ENCODE results near the gene INHBC. TPM values are rescaled to one million over a fixed set of nuclear protein-coding genes. Genes with fewer than 3 reads are reported as not detected.

Gene INHBC
- total RNA-seq, 1 experiment from 2014 or later: 0.20 TPM

DNA sequence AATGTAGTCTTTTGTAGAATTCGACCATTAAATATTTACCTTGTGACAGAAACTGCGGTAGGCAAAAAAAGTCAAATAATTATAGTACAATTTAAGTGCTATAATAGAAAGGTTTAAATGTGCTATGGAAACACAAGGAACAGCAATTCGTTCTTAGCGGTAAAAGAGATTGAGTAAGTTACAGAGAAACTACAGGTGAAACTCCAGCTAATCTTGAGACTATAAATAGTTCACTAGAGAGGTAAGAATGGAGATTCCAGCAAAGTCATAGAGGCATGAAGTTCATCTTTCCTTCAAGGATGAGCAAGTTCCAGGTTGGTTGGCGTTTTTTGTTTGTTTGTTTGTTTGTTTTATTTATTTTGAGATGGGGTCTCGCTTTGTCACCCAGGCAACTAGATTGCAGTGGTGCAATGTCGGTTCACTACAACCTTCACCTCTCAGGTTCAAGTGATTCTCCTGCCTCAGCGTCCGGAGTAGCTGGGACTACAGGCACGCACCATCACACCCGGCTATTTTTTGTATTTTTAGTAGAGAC, 2.9 kb upstream of the INHBC start:
- H3K27ac ChIP-seq (ENCODE audit: low read depth, low read length): peak overlapping the region; percentile 75; the same call in 1 of the 2 replicates
- no peak overlapping the region for H2AFZ ChIP-seq (ENCODE audit: low read depth, low read length, poor library complexity, severe bottlenecking)
- CTCF ChIA-PET: no interaction called here
- H3K36me3 ChIP-seq (ENCODE audit: control insufficient read depth in 1 of 2, insufficient read depth in 2 of 2, low read length in 2 of 2): no peaks in the 10 kb centered on the region
- H3K79me2 ChIP-seq (ENCODE audit: insufficient read depth, low read length): peaks cover 18% of the 10 kb centered on the region
- H3K4me1 ChIP-seq (ENCODE audit: control insufficient read depth in 1 of 2, insufficient read depth in 2 of 2, low read length in 2 of 2): peaks cover 4 to 19% of the 10 kb centered on the region in 2 experiments; a peak in 3 of 4 replicates
- no peaks in the 10 kb centered on the region for H3K9me2 ChIP-seq (ENCODE audit: insufficient read depth)
- H4K20me1 ChIP-seq (ENCODE audit: insufficient read depth): no peaks in the 10 kb centered on the region
- TF ChIP-seq ZNF274 (IDR thresholded peaks at IDR 0.05; ENCODE audit: low read depth, low read length) (no peak), ZFX (IDR thresholded peaks at IDR 0.05) (no peak), ELF1 (IDR thresholded peaks at IDR 0.05; ENCODE audit: borderline replicate concordance, low read depth) (no peak), TCF7L2 (IDR thresholded peaks at IDR 0.05; ENCODE audit: borderline replicate concordance, extremely low read depth, insufficient read depth, insufficient read length) (no peak), EZH2phosphoT487 (IDR thresholded peaks at IDR 0.05; ENCODE audit: borderline replicate concordance) (no peak), EGR1 (IDR thresholded peaks at IDR 0.05; ENCODE audit: low read depth) (no peak), POLR2A (IDR thresholded peaks at IDR 0.05; ENCODE audit: borderline replicate concordance, extremely low read depth, insufficient read depth, insufficient read length) (no peak)
- TF ChIP-seq, protein P1, sequence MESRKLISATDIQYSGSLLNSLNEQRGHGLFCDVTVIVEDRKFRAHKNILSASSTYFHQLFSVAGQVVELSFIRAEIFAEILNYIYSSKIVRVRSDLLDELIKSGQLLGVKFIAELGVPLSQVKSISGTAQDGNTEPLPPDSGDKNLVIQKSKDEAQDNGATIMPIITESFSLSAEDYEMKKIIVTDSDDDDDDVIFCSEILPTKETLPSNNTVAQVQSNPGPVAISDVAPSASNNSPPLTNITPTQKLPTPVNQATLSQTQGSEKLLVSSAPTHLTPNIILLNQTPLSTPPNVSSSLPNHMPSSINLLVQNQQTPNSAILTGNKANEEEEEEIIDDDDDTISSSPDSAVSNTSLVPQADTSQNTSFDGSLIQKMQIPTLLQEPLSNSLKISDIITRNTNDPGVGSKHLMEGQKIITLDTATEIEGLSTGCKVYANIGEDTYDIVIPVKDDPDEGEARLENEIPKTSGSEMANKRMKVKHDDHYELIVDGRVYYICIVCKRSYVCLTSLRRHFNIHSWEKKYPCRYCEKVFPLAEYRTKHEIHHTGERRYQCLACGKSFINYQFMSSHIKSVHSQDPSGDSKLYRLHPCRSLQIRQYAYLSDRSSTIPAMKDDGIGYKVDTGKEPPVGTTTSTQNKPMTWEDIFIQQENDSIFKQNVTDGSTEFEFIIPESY (IDR thresholded peaks at IDR 0.05; ENCODE audit: extremely low read depth, insufficient replicate concordance, low read length): no peak
- TF ChIP-seq, protein P2, sequence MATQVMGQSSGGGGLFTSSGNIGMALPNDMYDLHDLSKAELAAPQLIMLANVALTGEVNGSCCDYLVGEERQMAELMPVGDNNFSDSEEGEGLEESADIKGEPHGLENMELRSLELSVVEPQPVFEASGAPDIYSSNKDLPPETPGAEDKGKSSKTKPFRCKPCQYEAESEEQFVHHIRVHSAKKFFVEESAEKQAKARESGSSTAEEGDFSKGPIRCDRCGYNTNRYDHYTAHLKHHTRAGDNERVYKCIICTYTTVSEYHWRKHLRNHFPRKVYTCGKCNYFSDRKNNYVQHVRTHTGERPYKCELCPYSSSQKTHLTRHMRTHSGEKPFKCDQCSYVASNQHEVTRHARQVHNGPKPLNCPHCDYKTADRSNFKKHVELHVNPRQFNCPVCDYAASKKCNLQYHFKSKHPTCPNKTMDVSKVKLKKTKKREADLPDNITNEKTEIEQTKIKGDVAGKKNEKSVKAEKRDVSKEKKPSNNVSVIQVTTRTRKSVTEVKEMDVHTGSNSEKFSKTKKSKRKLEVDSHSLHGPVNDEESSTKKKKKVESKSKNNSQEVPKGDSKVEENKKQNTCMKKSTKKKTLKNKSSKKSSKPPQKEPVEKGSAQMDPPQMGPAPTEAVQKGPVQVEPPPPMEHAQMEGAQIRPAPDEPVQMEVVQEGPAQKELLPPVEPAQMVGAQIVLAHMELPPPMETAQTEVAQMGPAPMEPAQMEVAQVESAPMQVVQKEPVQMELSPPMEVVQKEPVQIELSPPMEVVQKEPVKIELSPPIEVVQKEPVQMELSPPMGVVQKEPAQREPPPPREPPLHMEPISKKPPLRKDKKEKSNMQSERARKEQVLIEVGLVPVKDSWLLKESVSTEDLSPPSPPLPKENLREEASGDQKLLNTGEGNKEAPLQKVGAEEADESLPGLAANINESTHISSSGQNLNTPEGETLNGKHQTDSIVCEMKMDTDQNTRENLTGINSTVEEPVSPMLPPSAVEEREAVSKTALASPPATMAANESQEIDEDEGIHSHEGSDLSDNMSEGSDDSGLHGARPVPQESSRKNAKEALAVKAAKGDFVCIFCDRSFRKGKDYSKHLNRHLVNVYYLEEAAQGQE (IDR thresholded peaks at IDR 0.05; ENCODE audit: low read depth): no peak
- ATAC-seq (no peak), DNase-seq (ENCODE audit: low read depth, low spot score) (no peak)
- POLR2A ChIA-PET: no interaction called here
- H3K27me3 ChIP-seq (ENCODE audit: insufficient read depth, low read length): no peaks in the 10 kb centered on the region
- RAD21 ChIA-PET (ENCODE audit: low non-redundant PET in 1 of 2, low total read pairs in 2 of 2, uncharacterized antibody in 2 of 2, unreplicated experiment in 2 of 2): no interaction called here
- peak overlapping the region; percentile 89 for H3K4me2 ChIP-seq (ENCODE audit: low read length)
- H3K9me3 ChIP-seq (ENCODE audit: control insufficient read depth in 1 of 2, insufficient read depth in 1 of 2, low read depth in 1 of 2, low read length in 2 of 2): no peaks in the 10 kb centered on the region
- H3K9ac ChIP-seq (ENCODE audit: low read length): peak overlapping the region; percentile 88
- no TSS peak for BruUV-seq (replicated peaks)
- intact Hi-C loops (cut with micrococcal nuclease): no loop called here
- H3K4me3 ChIP-seq (replicated peaks in 1 of 2; ENCODE audit: low read depth in 1 of 2, low read length in 2 of 2): peak overlapping the region; percentile 72 to 85
